Thyroid gland (tissue), 4 donors: ENCODE measurements around the gene LOC101059915.
"Not testable (repeated sequence)": the region's sequence is repeated elsewhere in the genome, so short reads cannot be mapped to it uniquely, and the experiment has no call there.

Source experiments
- POLR2A ChIP-seq, 2 donors: fragments of 450-650 bp; IDR thresholded peaks; one replicate each; pipeline ENCODE4 v1.6.1; 2017; ENCODE audit warnings: antibody characterized with exemption in 2 of 2, mild to moderate bottlenecking in 2 of 2, moderate library complexity in 1 of 2
- TF ChIP-seq, protein P1 (sequence below), 6 experiments: fragments of 200-600 bp in 3 of 6; fragments of 450-650 bp in 3 of 6; sonication (generic) in 3 of 6; IDR thresholded peaks; one replicate each; pipeline ENCODE4 v1.5.1; 2016 to 2019; ENCODE audit warnings: antibody characterized with exemption in 6 of 6, mild to moderate bottlenecking in 2 of 6, inconsistent platforms in 1 of 6, moderate library complexity in 1 of 6

DNA sequence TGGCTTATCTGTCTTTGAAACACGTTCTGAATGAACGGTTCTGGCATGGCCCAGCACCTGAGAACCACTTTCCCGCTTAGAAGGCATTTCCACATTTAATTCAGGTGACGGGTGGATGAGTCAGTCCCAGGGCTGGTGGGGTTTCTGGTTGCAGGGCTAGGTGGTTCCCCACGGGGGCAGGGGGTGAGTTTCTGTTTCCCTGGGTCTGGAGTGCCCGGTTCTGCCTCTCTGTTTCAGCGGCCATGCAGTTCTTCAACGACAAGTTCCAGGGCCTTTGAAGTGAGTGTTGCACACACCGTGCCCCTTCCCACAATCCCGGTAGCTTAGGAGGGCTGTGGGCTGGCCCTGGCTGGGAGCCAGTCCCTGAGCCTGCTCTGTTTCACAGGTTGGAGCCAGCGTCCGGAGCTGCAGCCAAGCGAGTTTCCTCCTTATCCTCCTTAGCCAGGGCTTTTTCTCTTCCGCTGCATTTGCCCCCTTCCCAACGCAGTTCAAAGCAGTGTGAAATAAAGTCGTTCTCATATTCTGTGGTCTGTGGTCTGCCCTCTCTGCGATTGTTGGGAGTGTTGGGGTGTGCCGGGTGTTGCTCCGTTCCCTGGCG lies 53.0 kb downstream of the LOC101059915 start:
- TF ChIP-seq, protein P1, sequence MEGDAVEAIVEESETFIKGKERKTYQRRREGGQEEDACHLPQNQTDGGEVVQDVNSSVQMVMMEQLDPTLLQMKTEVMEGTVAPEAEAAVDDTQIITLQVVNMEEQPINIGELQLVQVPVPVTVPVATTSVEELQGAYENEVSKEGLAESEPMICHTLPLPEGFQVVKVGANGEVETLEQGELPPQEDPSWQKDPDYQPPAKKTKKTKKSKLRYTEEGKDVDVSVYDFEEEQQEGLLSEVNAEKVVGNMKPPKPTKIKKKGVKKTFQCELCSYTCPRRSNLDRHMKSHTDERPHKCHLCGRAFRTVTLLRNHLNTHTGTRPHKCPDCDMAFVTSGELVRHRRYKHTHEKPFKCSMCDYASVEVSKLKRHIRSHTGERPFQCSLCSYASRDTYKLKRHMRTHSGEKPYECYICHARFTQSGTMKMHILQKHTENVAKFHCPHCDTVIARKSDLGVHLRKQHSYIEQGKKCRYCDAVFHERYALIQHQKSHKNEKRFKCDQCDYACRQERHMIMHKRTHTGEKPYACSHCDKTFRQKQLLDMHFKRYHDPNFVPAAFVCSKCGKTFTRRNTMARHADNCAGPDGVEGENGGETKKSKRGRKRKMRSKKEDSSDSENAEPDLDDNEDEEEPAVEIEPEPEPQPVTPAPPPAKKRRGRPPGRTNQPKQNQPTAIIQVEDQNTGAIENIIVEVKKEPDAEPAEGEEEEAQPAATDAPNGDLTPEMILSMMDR (IDR thresholded peaks at IDR 0.05) = not testable (repeated sequence)
- not testable (repeated sequence) for TF ChIP-seq POLR2A (IDR thresholded peaks at IDR 0.05)
